B cell (primary cell): Measurements from ENCODE around the gene CCL19.

Experiments used
- CTCF ChIP-seq: fragments of 200-600 bp; IDR thresholded peaks from one replicate; pipeline ENCODE4 v1.8.0; 2022; ENCODE audit warnings: antibody characterized with exemption, mild to moderate bottlenecking
- EZH2 ChIP-seq: IDR thresholded peaks from 2 replicates; pipeline ENCODE4 v1.6.1; 2012; ENCODE audit warnings: borderline replicate concordance, low read depth, mild to moderate bottlenecking, moderate library complexity, low read length; ENCODE audit not compliant: insufficient read depth, poor library complexity, severe bottlenecking

- TF ChIP-seq CTCF (peak; percentile 73), EZH2 (no peak)
Measured at GRCh38 chr9:34701023-34701768, 10.1 kb upstream of the CCL19 start.
